Calu3 (cell line): ENCODE results near the gene ZNF786. TPM values are rescaled to one million over a fixed set of nuclear protein-coding genes. Genes with fewer than 3 reads are reported as not detected.
"Not testable (repeated sequence)": the region's sequence is repeated elsewhere in the genome, so short reads cannot be mapped to it uniquely, and the experiment has no call there.

Experiments
- BruUV-seq: library from RNA; stranded (reverse); fragments of 400-500 nt; replicated peaks from 2 replicates; lab custom pipeline; 2021; lab: Mats Ljungman, UMichigan
- CTCF ChIA-PET: fragments of 300-600 bp; sonication (Branson Sonifier 250); formaldehyde crosslinking; loops from one replicate; lab custom pipeline; 2022; ENCODE audit warnings: antibody characterized with exemption; lab: Charles Lee
- DNase-seq: peaks from one replicate; pipeline ENCODE4 v3.0.0; 2022
- H3K27ac Mint-ChIP-seq: one replicate; pipeline ENCODE4 v1.8.0; 2022; ENCODE audit warnings: mixed read lengths; ENCODE audit not compliant: unreplicated experiment
- H3K27me3 Mint-ChIP-seq: one replicate; pipeline ENCODE4 v1.8.0; 2022; ENCODE audit warnings: mixed read lengths; ENCODE audit not compliant: unreplicated experiment
- H3K36me3 Mint-ChIP-seq: one replicate; pipeline ENCODE4 v1.8.0; 2022; ENCODE audit warnings: mild to moderate bottlenecking, moderate library complexity, mixed read lengths; ENCODE audit not compliant: insufficient read depth, unreplicated experiment
- H3K4me1 Mint-ChIP-seq: one replicate; pipeline ENCODE4 v1.8.0; 2022; ENCODE audit warnings: mild to moderate bottlenecking, low read depth, mixed read lengths; ENCODE audit not compliant: unreplicated experiment
- H3K4me3 Mint-ChIP-seq: one replicate; pipeline ENCODE4 v1.8.0; 2022; ENCODE audit warnings: mild to moderate bottlenecking, low read depth, moderate library complexity, mixed read lengths; ENCODE audit not compliant: unreplicated experiment
- H3K9me3 Mint-ChIP-seq: one replicate; pipeline ENCODE4 v1.8.0; 2022; ENCODE audit warnings: low read depth, mixed read lengths; ENCODE audit not compliant: unreplicated experiment
- intact Hi-C: fragments of 100-400 bp; cut with micrococcal nuclease; formaldehyde crosslinking; loops from one replicate; pipeline ENCODE4 v1.10.0; 2022; ENCODE audit not compliant: unreplicated experiment
- total RNA-seq: library from RNA; stranded (reverse); gene quantifications from 2 replicates; pipeline ENCODE4 v1.2.3, GENCODE V29; 2022
- TF ChIP-seq, protein P1 (sequence below): fragments of 200-600 bp; IDR thresholded peaks from one replicate; pipeline ENCODE4 v1.8.0; 2022; ENCODE audit warnings: antibody characterized with exemption; ENCODE audit not compliant: unreplicated experiment

ZNF786 gene
- total RNA-seq, 1 experiment from 2014 or later, result 9.8 TPM

DNA sequence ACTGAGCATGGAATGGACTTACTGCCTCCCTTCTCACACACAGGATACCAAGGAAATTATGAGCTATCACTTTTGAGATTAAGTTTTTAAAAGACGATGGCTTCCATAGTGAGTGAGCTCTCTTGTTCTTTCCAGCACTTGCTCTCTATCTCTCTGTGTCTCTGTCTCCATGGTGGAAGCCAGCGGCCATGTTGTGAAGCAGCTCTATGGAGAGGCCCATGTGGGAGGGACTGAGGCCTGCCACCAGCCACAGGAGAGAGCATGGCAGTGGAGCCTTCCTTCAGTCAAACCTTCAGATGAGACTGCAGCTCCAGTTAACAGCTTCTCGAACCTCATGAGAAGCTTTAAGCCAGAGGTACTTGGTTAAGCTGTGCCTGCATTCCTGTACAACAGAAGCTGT lies 41.7 kb downstream of the ZNF786 start:
- TF ChIP-seq, protein P1, sequence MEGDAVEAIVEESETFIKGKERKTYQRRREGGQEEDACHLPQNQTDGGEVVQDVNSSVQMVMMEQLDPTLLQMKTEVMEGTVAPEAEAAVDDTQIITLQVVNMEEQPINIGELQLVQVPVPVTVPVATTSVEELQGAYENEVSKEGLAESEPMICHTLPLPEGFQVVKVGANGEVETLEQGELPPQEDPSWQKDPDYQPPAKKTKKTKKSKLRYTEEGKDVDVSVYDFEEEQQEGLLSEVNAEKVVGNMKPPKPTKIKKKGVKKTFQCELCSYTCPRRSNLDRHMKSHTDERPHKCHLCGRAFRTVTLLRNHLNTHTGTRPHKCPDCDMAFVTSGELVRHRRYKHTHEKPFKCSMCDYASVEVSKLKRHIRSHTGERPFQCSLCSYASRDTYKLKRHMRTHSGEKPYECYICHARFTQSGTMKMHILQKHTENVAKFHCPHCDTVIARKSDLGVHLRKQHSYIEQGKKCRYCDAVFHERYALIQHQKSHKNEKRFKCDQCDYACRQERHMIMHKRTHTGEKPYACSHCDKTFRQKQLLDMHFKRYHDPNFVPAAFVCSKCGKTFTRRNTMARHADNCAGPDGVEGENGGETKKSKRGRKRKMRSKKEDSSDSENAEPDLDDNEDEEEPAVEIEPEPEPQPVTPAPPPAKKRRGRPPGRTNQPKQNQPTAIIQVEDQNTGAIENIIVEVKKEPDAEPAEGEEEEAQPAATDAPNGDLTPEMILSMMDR, result no peak
- CTCF ChIA-PET, result interaction anchor here (0.7 kb wide), 2 partner anchors 11 to 17 kb away, joined by 3 to 4 read pairs; no protein-coding TSS in a partner anchor
- no peak for DNase-seq
- Mint-ChIP-seq H3K4me1 (no peaks in the 10 kb centered on the region), H3K9me3 (no peaks in the 10 kb centered on the region), H3K27me3 (no peaks in the 10 kb centered on the region), H3K4me3 (no peak overlapping the region), H3K27ac (no peak overlapping the region), H3K36me3 (no peaks in the 10 kb centered on the region)
- no TSS peak for BruUV-seq
- intact Hi-C loops, result no loop called here

DNA sequence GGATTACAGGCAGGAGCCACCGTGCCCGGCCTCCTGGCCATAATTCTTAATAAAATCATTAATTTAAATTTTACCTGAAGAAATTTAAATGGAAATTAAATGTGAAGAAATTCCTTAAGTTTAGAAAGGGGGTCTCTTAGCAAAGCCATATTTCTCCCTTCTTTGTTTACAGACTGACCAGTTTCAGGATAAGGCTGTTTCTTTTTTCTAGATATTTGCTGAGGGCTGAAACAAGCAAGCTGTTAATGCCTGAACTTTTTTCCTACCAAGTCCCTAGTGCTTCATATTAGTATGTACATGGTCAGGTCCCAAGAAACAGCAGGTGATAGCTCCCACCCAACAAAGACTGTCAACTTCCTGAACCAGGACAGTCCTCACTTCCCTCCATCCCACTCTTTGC lies 44.1 kb downstream of the ZNF786 start:
- Mint-ChIP-seq H3K4me1 (no peaks in the 10 kb centered on the region), H3K4me3 (no peak overlapping the region), H3K9me3 (no peaks in the 10 kb centered on the region), H3K36me3 (no peaks in the 10 kb centered on the region), H3K27me3 (no peaks in the 10 kb centered on the region), H3K27ac (no peak overlapping the region)
- intact Hi-C loops, result no loop called here
- no TSS peak for BruUV-seq
- CTCF ChIA-PET, result interaction anchor here (0.6 to 1.7 kb wide), 2 partner anchors 9 to 19 kb away, joined by 4 to 6 read pairs; no protein-coding TSS in a partner anchor
- DNase-seq, result no peak
- TF ChIP-seq, protein P1, result no peak

DNA sequence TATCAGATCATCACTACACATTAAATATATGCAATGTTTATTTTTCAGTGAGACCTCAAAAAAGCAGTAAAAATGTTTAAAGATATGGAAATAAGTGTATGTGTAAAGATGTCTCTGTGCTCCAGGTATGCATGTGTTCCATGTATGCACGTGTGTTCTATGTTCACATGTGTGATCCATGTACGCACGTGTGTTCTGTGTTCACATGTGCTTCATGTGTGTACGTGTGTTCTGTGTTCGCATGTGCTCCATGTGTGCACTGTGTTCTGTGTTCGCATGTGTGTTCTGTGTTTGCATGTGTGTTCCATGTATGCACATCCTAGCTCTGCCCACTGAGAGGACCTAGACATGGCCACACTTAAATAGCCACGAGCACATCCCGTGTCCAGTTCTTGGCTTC lies 46.6 kb downstream of the ZNF786 start:
- BruUV-seq, result no TSS peak
- DNase-seq, result no peak
- Mint-ChIP-seq H3K27me3 (no peaks in the 10 kb centered on the region), H3K27ac (no peak overlapping the region), H3K4me1 (no peaks in the 10 kb centered on the region), H3K4me3 (no peak overlapping the region), H3K9me3 (no peaks in the 10 kb centered on the region), H3K36me3 (no peaks in the 10 kb centered on the region)
- intact Hi-C loops, result no loop called here
- TF ChIP-seq, protein P1, result no peak
- CTCF ChIA-PET, result interaction anchor here (0.7 kb wide), 1 partner anchor 1220 kb away, joined by 3 read pairs; no protein-coding TSS in a partner anchor

DNA sequence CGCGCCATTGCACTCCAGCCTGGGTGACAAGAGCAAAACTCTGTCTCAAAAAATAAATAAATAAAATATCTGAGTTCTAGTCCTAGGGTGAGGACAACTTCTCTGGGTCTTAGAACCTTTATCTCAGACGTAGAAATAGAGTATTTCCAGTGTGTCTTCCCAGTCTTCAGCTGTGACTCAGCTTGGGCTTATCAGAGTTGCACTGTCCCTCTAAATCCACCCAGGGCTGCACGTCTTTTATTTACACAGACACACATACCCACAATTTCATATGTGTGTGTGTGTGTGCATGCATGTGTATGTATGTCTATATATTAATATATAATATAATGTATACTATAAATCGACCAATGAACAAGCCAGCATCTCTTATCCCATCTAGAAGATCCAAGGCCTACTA lies 49.2 kb downstream of the ZNF786 start:
- Mint-ChIP-seq H3K36me3 (no peaks in the 10 kb centered on the region), H3K27ac (no peak overlapping the region), H3K4me3 (no peak overlapping the region), H3K4me1 (no peaks in the 10 kb centered on the region), H3K9me3 (peaks cover 3% of the 10 kb centered on the region), H3K27me3 (no peaks in the 10 kb centered on the region)
- intact Hi-C loops, result no loop called here
- TF ChIP-seq, protein P1, result no peak
- no TSS peak for BruUV-seq
- CTCF ChIA-PET, result no interaction called here
- no peak for DNase-seq

DNA sequence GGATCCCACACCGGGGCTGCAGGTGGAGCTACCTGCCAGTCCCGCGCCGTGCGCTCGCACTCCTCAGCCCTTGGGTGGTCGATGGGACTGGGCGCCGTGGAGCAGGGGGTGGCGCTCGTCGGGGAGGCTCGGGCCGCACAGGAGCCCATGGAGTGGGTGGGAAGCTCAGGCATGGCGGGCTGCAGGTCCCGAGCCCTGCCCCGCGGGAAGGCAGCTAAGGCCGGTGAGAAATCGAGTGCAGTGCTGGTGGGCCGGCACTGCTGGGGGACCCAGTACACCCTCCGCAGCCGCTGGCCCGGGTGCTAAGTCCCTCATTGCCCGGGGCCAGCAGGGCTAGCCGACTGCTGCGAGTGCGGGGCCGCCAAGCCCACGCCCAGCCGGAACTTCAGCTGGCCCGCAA lies 51.9 kb downstream of the ZNF786 start:
- H3K9me3 Mint-ChIP-seq, H3K4me3 Mint-ChIP-seq, H3K4me1 Mint-ChIP-seq, H3K36me3 Mint-ChIP-seq, CTCF ChIA-PET, BruUV-seq, H3K27me3 Mint-ChIP-seq, H3K27ac Mint-ChIP-seq, DNase-seq, intact Hi-C loops: not testable (repeated sequence)
